ENCODE results near the gene TMEFF2. TPM values are rescaled to one million over a fixed set of nuclear protein-coding genes. Genes with fewer than 3 reads are reported as not detected.

Gene TMEFF2
- total and polyA plus RNA-seq, 2 donors from 2014 or later = not detected

DNA sequence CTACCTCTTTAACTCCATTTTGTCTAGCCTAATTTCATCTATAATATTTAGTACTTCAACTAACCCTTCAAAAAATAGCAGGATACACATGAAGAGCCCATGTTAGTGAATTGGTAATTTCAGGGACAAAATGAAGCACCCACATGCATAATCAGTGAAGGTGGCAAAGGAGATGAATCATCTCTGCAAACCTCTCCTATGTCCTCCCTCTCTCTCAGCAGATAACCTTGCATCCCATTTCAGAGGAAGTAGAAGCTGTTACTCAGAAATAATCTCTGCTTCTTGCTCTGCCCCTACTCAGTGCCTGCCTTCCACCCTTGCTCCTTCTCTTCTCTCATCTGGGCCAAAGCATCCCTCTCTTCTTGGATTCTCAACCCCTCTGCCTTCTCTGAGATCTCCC lies 287.6 kb downstream of the TMEFF2 start:
- no peaks in the 10 kb centered on the region for H3K36me3 ChIP-seq (ENCODE audit: control insufficient read depth in 2 of 3, insufficient read depth in 3 of 3, low read length in 3 of 3)

DNA sequence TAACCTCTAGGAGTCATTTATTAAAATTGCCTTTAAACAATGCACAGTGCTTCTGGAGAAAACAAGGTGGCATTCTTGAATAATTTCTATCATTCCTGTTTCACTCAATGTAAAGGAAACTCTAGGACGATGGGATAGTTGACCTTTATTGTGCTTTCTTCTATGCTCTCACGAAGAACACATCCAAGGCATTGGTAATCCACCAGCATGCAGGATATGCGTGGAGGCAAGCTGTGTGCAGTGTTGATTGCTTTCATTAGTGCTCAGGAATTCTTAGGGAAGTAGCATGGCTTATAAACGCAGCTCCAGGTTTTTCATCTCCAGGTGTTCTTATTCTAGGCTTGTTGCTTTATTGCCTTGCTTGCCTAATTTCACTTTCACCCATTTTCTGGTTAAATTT lies 289.4 kb downstream of the TMEFF2 start:
- no peak for FAIRE-seq
- no peaks in the 10 kb centered on the region for H3K4me1 ChIP-seq (ENCODE audit: control insufficient read depth in 2 of 3, insufficient read depth in 2 of 3, low read depth in 1 of 3, low read length in 3 of 3)
- intact Hi-C loops (cut with DNase I) = no loop called here

More for the DNA sequence above, 287.6 kb downstream of the TMEFF2 start:
- intact Hi-C loops (cut with DNase I) = no loop called here
- Histone ChIP-seq H3K9ac (ENCODE audit: low read length in 3 of 3) (no peak overlapping the region), H3K4me1 (ENCODE audit: control insufficient read depth in 2 of 3, insufficient read depth in 2 of 3, low read depth in 1 of 3, low read length in 3 of 3) (no peaks in the 10 kb centered on the region), H3K4me3 (ENCODE audit: low read length in 3 of 3) (no peak overlapping the region), H3K27ac (ENCODE audit: low read depth in 2 of 2, low read length in 2 of 2) (no peak overlapping the region), H3K27me3 (ENCODE audit: control insufficient read depth, insufficient read depth, low read length) (no peaks in the 10 kb centered on the region), H3K9me3 (ENCODE audit: control insufficient read depth in 2 of 3, insufficient read depth in 1 of 3, low read length in 3 of 3) (no peaks in the 10 kb centered on the region)
- TF ChIP-seq CTCF (IDR thresholded peaks at IDR 0.05; ENCODE audit: borderline replicate concordance, extremely low read depth, insufficient read depth) = no peak
- no peak for FAIRE-seq
- no peak for DNase-seq

DNA sequence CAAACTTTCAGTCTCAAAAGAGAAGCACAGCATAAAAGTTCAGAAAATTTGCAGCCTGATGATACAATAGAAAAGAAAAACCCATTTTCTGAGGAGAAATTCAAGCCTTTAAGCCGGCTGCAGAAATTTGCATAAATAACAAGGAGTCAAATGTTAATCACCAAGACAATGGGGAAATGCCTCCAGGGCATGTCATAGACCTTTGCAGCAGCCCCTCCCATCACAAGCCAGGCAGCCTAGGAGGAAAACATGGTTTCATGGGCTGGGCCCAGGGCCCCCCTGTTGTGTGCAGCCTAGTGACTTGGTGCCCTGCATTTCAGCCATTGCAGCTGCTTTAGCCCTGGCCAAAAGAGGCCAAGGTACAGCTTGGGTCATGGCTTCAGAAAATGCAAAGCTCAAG lies 293.7 kb downstream of the TMEFF2 start:
- Histone ChIP-seq H3K27me3 (ENCODE audit: control insufficient read depth, insufficient read depth, low read length) (no peaks in the 10 kb centered on the region), H3K27ac (ENCODE audit: low read depth in 2 of 2, low read length in 2 of 2) (no peak overlapping the region), H3K36me3 (ENCODE audit: control insufficient read depth in 2 of 3, insufficient read depth in 3 of 3, low read length in 3 of 3) (no peaks in the 10 kb centered on the region), H3K4me1 (ENCODE audit: control insufficient read depth in 2 of 3, insufficient read depth in 2 of 3, low read depth in 1 of 3, low read length in 3 of 3) (no peaks in the 10 kb centered on the region), H3K9ac (ENCODE audit: low read length in 3 of 3) (no peak overlapping the region), H3K4me3 (ENCODE audit: low read length in 3 of 3) (no peak overlapping the region), H3K9me3 (ENCODE audit: control insufficient read depth in 2 of 3, insufficient read depth in 1 of 3, low read length in 3 of 3) (no peaks in the 10 kb centered on the region)
- no peak for TF ChIP-seq CTCF (IDR thresholded peaks at IDR 0.05; ENCODE audit: borderline replicate concordance, extremely low read depth, insufficient read depth)
- DNase-seq (no peak), FAIRE-seq (no peak)
- intact Hi-C loops (cut with DNase I) = no loop called here

More for the DNA sequence above, 289.4 kb downstream of the TMEFF2 start:
- Histone ChIP-seq H3K36me3 (ENCODE audit: control insufficient read depth in 2 of 3, insufficient read depth in 3 of 3, low read length in 3 of 3) (no peaks in the 10 kb centered on the region), H3K9ac (ENCODE audit: low read length in 3 of 3) (no peak overlapping the region), H3K27me3 (ENCODE audit: control insufficient read depth, insufficient read depth, low read length) (no peaks in the 10 kb centered on the region), H3K27ac (ENCODE audit: low read depth in 2 of 2, low read length in 2 of 2) (no peak overlapping the region), H3K9me3 (ENCODE audit: control insufficient read depth in 2 of 3, insufficient read depth in 1 of 3, low read length in 3 of 3) (no peaks in the 10 kb centered on the region), H3K4me3 (ENCODE audit: low read length in 3 of 3) (no peak overlapping the region)
- no peak for TF ChIP-seq CTCF (IDR thresholded peaks at IDR 0.05; ENCODE audit: borderline replicate concordance, extremely low read depth, insufficient read depth)
- no peak for DNase-seq

DNA sequence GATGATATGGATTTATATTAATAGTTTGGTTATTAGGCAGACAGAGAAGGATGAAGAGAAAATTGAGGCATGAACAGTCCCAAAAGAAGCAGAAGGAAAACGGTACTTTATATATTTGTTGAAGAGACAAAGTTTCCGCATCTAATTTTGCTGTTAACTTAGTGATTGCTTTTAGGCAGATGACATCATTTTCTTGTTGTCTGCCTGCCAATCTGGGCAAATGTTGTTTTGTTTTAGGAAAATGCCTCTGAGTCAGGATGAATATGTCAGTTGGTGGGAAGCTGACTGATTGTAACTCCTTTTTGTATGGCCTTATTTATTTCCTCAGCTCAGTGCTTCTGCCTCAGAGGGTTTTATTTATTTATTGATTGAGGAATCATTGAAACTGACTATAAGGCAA lies 295.3 kb downstream of the TMEFF2 start:
- DNase-seq (no peak), FAIRE-seq (no peak)
- no peak overlapping the region for H3K27ac ChIP-seq (ENCODE audit: low read depth in 2 of 2, low read length in 2 of 2)
- TF ChIP-seq CTCF (IDR thresholded peaks at IDR 0.05; ENCODE audit: borderline replicate concordance, extremely low read depth, insufficient read depth) = no peak
- H3K4me1 ChIP-seq (ENCODE audit: control insufficient read depth in 2 of 3, insufficient read depth in 2 of 3, low read depth in 1 of 3, low read length in 3 of 3) = no peaks in the 10 kb centered on the region
- H3K9ac ChIP-seq (ENCODE audit: low read length in 3 of 3) = no peak overlapping the region
- H3K4me3 ChIP-seq (ENCODE audit: low read length in 3 of 3) = no peak overlapping the region
- no peaks in the 10 kb centered on the region for H3K9me3 ChIP-seq (ENCODE audit: control insufficient read depth in 2 of 3, insufficient read depth in 1 of 3, low read length in 3 of 3)
- H3K27me3 ChIP-seq (ENCODE audit: control insufficient read depth, insufficient read depth, low read length) = no peaks in the 10 kb centered on the region
- H3K36me3 ChIP-seq (ENCODE audit: control insufficient read depth in 2 of 3, insufficient read depth in 3 of 3, low read length in 3 of 3) = no peaks in the 10 kb centered on the region
- intact Hi-C loops (cut with DNase I) = no loop called here
